ENCODE data around the gene NAALADL2.

GRCh38 chr3:175103298-175103697 is 244.2 kb downstream of the NAALADL2 start:
- TF ChIP-seq CTCF (IDR thresholded peaks at IDR 0.05): no peak
- no peak for TF ChIP-seq POLR2A (IDR thresholded peaks at IDR 0.05)

Data from uterus (tissue), 2 donors.